Dermis blood vessel endothelial cell (primary cell): Measurements from ENCODE around the gene JMJD7. TPM values are rescaled to one million over a fixed set of nuclear protein-coding genes. Genes with fewer than 3 reads are reported as not detected.

Experiments used
- DNase-seq: peaks from one replicate; pipeline ENCODE4 v3.0.0; 2010
- total RNA-seq: library from RNA; depleted of rRNA; stranded (reverse); fragments of >200 nt; gene quantifications from 2 replicates; pipeline ENCODE4 v1.2.3, GENCODE V29; 2014

JMJD7 gene
- total RNA-seq, 1 donor from 2014 or later: 4.1 TPM

DNA sequence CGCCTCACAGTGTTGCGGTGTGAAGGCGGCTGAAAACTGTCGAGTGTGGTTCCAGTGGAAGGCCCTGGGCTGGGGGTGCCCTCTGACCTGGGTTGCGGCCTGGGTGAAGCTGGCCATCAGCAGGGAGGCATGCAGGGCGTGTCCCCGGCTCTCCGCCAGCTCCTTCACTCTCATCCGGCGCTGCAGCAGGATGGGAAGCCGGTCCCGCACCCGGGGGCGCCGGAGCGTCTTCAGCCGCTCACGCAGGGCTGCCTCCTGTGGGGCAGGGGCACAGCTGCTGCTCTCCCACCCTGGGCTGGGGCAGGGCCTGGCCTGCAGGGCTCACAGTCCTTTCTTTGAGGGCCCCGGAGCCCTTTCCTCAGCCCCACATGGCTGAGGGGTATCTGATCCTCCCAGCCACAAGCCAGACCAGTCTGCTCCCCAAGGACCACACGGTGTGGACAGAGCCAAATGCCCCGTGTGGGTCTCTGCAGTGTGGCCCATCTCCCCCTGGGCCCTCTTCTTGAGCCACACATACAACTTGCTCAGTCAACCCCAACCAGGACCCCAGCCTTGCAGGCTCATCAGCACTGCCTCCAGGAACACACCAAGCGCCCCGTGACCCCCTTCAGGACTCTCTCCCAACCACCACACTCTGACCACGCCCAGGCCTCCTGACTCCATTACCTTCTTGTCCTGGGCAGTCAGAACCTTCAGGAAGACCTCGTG, 39.1 kb downstream of the JMJD7 start:
- no peak for DNase-seq

DNA sequence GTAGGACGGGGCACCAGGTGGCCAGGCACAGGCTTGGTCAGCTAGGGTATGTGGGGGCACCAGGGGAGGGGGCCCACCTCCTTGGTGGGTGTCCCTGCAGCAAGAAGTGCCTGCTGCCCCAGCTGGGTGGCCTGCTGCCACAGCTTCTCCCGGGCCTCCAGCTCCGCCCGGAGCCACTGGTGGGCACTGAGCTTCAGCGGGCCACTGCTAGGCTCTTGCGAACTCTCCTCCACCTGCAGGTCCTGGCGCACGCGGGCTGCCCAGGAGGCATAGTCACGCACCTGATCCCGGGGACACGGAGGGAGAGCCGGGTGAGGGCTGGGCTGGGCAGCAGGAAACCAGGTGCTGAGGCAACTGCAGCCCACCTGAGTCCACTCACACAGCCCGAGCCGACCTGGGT, 40.4 kb downstream of the JMJD7 start:
- DNase-seq: no peak

DNA sequence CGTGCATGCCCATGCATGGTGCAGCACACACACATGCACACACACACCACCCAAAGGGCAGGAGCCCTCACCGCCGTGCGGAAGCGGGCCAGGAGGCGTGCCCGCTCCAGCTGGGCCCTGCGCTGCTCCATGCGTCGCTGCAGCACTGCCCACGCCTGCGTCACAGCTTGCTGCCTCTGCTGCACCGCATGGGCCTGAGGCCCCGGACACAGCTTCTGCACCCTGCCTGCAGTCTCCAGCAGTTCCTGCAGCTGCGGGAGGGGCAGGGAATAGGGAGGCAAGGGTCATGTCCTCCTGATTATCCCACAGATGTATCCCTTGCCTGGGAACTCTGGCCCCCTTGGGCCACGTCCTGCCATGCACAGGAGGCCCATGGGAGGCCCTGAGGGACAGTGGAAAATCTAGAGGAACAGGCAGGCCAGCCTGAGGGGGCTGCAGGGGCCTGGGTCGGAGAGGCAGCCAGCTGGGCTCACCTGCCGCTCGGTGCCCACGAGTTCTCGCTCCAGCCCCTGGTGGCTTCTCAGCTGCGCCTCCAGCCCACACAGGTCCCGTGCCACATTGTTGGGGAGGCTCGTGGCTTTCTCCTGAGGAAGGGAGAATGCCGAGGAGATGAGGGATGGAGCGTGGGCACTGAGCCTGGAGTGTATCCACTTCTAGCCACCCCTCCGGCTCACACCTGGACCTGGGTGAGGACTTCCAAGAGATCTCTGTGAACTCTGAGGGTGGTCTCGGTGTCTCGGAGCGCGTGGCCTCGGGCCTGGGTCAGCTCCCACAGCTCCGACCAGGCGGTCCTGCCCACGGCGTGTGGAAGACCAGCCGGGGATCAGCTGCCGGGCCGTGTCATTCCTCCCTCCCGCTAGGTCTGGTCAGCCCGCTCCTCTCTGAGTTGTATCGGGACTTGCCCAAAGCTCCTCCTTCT, 42.1 kb downstream of the JMJD7 start:
- DNase-seq: no peak

DNA sequence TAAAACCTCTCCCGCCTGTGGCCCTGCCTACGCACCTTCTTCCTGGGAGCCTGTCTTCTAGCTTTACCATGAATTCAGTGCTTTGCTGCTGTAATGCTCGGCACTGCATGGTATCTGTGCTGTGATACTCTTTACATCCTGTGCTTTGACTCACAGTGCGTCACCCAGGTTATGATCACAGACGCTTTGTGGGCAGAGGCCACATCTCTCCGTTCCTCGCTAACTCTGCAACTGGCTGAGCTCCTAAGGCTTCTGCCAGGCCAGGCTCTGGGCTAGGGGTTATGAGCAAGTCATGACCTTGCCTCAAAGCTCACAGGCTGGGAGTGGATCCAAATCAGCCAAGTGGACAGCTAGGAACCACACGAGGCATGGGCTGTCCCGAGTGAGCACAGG, 42.8 kb downstream of the JMJD7 start:
- DNase-seq: no peak

DNA sequence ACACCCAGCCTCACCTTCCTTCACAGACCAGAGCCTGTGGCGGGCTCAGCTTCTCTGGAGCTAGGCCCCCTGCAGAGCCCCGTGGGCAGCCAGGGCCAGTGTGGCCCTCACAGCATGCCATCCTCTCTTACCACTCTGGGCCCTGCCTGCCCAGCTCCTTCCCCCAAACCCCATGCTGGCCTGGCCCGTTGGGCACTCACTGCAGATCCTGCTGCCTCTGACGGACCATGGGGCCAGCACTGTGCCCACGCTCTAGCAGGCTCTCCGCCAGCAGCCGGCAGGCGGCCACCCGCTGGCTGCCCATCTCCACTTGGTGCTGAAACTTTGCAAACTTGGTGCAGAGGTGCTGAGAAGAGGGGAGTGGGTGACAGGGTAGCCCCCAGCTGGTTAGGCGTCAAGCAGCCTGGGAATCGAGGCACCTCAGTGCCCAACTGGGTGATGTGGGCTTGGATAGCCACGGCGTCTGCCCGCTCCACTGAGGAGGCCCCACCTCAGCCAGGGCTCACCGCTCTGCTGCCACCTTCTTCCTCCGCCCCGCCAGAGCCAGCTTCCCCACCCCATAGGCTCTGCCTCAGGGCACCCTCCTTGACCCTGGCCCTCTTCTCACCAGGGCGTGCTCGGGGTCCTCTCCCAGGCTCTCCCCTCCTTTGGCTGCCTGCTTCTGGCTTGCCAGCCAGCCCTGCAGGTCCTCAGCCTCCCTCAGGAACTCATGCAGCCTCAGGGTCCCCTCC, 43.4 kb downstream of the JMJD7 start:
- DNase-seq: no peak

DNA sequence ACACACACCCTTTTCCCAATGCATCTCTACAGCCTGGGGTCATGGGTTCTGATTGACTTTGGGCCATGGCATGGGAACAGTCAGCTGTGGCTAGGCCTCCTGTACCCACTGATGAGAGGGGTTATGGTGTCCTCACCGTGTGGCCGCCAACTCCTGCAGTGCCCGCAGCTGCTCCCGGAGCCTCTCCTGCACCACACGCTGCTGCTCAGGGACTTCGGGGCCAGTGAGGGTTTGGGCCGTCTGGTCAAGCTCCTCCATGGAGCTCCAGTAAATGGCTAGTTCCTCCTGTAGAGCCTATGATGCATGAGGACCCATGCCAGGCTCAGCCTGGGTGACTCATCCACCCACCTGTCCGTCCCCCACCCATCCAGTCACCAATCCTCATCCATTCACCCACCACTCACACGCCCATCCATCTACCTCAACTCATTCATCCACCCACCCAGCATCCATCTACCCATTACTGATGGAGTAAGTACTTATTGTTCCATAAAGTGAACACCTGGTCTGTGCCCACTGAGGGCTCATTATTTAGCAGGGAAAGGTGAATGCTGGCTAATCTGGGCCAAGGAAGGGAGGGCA, 44.4 kb downstream of the JMJD7 start:
- no peak for DNase-seq

DNA sequence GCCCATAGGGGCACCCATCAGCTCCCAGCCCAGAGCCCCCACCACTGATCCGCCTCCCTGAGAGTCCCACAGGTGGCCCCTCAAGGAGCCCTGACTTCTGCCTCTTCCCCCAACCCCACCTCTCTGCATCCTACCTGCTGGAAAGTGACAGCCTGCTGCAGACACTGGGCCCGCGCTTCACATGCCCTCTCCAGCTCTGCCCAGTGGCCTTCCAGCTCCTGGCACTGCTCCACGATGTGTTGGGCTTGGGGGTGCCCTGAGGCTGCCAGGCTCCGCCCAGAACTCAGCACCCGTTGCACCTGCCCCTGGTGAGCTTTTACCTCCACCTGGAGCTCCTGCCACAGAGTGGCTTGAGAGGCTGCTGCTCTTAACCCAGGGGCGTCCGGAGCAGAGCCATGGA, 45.8 kb downstream of the JMJD7 start:
- DNase-seq: no peak

DNA sequence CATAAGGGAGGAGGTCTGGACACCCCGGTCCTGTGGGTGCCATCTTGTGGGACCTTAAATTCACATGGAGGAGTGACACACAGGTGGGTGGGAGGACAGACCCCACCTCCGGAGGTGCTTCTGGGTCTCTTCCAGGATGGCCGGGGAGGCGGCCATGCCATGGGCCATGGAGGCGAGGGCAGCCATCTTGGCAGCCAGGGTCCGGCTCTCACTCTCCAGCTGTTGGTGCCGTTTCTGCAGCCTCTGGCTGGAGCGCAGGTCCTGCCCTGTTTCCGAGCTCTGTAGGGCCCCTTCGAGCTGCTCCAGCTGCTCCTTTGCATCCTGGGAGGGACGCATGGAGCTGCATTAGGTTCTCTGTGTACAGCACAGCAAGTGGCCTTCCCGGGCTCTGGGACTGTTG, 46.8 kb downstream of the JMJD7 start:
- DNase-seq: no peak

DNA sequence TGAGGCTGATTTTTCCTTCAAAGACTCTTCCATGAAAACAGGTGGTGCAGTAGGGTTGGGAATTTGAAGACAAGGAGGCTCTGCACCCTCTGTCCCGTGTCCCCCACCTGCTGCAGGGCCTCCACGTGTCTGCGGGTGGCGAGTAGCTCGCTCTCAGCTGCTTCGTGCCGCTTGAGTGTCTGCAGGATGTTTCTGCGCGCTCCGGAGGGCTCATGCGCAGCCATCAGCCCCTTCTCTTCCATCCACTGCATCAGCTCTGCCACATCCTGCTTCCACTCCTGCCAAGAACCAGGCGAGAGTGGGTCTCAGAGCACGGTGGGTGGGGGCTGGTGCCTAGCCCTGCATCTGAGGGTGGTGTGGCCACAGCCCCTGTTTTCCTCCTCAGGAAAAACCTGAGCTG, 48.1 kb downstream of the JMJD7 start:
- no peak for DNase-seq

DNA sequence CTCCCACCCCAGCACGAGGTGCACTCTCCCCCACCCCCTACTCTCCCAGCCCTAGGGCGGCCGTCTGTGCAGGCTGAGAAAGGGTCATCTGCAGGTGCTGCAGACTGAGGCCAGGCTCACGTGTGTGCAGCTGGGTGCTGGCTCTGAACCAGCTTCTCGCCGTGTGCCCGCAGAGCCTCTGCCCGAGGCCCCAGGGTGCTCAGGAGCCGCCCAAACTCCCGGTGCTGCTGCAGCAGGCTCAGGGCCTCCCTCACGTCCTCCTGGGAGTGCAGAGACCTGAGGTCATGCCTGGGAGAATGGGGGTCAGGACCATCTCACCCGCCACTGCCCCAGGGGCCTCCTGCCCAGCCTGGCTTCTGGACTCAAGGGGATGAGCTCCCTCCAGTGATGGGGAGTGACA, 48.8 kb downstream of the JMJD7 start:
- DNase-seq: no peak

DNA sequence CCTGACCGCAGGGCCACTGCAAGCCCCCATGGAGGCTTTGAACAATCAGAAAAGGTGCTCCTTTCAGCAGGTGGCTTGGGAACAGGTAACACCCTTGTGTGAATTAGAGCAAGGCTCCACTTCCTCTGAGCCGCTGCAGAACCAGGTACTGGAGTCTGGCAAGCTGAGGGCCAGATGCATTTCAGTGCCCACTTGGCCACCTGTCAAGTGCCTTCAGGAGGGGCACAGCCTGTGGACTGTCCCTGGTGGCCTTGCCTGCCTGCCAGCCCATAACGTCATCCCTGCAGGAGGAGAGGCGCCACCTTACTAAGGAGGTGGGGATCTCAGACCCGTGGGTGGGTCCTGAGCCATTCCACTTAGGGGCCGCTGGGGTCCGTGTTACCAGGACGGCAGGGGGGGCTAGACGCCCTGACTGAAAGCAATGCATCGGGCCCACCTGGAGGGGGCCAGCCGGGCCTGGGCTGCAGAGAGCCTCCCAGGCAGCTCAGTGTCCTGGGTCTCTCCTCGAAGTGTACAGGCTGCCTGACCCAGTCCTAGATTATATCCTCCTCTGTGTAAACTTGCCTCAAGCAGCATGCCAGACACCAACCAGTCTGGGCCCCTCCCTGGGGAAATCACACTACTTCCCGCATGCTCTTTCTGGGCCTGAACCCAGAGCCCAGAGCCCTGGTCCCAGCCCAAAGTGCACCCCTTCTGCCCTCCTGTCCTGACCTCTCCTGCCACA, 49.9 kb downstream of the JMJD7 start:
- DNase-seq: no peak

DNA sequence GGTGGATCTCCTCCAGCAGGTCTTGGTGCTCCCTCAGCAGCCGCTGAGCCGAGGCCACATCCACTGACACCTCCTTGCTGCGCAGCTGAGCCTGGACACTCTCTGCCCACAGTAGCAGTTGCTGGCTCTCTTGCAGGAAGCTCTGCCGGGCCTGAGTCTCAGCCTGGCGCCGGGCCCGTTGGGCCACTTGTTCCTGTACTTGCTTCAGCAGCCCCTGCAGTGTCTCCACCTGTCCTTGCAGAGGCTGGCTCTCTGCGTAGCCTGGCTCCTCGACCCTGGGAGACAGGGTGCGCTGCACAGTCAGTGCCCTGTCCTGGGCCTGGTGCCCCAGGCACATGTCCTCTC, 50.4 kb downstream of the JMJD7 start:
- DNase-seq: no peak

DNA sequence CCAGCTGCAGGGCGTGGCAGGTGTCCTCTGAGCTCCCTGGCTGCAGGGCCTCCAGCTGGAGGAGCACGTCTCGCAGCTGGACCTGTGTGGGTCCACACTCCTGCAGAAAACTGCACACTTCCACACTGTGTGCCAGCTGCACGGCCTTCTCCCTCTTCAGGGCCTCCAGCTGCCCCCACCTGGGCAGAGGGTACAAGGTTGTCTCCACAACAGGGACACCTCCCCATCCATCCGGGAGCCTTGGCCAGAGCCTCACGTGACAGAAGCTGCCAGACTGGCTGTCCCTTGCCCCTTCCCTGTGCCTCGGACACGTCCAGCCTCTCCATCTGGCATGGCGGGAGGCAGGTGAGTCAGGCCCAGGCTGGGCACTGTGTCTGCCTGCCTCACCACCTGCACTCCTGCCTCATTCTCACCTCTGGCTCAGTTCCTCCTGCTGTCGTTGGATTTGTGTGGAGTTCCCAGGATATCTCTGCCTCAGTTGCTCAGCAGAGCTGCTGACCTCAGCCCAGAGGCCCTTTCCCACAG, 51.5 kb downstream of the JMJD7 start:
- DNase-seq: no peak

DNA sequence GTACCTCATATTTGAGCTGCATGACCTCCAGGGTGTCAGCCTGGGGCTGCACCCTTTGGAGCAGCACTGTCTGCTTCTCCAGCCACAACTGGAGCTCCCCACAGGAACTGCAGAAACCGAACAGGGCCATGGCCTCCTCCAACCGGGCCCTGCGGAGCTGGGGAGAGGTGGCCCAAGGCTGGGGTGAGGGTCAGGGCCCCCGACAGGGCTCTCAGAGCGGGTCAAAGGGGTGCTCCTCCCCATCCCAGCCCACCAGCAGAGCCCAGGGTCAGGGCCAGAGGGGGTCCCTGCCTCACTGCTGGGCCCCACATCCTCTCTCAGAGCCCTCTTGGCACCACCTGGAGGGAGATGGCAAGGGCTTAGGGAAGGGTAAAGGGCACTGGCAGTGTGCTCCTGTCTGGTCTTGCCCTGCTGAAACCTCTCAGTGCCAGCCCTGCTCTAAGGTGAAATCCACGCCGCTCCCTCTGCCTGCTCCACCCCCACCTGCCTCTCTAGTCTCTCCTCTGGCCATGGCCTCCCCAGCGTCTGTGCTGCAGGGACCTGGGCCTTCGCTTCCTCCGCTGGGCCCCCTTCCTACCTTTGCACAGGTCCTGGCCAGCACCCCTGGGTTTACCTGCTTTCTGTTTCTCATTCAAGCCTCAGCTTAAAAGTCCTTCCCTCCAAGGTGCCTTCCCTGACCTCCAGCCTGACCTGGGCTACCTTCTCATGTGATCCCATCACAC, 52.4 kb downstream of the JMJD7 start:
- no peak for DNase-seq

DNA sequence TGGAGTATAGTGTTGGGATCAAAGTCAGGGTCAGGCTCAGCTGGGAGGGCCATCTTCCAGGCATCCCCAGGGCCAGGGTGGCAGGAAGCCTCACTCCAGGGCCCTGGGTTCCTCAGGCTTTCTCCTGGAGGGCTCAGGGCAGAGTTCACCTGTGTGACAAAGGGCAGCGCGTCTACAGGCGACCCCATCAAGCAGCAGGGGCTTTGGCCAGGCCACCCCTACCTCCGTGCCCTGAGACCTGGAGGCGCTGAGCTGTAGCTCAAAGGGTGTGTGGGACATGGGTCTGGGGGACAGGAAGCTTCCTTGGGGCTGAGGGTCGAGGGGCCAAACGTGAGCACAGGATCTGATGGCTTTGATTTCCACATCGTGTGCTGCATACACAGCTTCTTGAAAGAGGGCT, 53.2 kb downstream of the JMJD7 start:
- DNase-seq: no peak

DNA sequence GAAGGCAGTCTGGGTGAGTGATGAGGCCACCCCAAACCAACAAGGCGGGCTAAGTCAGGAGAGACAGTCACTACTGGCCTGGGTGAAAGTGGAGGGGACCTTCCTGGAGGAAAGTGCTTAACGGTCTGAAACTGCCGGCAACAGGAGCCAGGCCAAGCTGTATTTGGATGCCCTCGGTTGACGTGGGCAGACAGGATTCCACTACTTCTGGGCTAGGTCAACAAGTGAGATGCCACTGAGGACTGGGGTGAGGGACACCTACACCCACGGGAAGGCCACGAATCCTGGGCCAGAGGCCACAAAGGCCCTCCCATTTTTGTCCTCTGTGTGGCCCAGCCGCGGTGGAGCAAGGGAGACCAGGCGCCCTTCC, 53.6 kb downstream of the JMJD7 start:
- no peak for DNase-seq

DNA sequence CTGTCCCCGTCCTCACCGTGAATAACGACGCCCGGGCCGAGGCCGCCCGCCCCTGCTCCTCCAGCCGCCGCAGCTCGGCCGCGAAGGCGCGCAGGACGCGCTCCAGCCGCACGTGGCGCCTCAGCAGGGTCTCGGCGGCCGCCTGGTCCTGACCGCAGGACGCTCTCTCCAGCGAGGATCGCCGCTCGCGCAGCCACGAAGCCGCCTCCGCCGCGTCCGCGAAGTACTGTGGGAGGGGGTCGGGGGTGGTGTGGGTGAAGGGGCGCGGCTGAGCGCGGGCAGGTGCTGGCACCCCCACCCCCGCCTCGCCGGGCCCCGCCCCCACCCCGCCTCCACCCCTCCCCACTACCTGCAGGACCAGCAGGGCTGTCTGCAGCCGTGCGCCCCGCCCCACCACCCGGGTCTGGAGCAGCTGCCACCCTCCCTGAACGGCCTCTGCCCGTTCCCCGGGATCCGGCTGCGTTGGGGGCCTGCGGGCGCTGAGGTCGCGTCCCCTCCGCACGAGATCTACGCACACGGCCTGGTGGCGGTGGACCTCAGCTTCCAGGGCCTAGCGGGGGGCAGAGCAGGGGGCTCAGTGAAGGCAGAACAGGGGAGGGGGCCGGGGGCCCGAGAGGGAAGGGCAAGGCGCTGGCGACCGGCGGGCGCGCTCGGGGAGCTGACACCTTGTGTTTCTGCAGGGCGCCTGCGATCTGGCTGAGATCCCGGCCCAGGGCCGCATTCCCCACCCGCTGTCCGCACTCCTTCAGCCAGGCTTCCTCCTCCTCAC, 54.2 kb downstream of the JMJD7 start:
- DNase-seq: no peak

DNA sequence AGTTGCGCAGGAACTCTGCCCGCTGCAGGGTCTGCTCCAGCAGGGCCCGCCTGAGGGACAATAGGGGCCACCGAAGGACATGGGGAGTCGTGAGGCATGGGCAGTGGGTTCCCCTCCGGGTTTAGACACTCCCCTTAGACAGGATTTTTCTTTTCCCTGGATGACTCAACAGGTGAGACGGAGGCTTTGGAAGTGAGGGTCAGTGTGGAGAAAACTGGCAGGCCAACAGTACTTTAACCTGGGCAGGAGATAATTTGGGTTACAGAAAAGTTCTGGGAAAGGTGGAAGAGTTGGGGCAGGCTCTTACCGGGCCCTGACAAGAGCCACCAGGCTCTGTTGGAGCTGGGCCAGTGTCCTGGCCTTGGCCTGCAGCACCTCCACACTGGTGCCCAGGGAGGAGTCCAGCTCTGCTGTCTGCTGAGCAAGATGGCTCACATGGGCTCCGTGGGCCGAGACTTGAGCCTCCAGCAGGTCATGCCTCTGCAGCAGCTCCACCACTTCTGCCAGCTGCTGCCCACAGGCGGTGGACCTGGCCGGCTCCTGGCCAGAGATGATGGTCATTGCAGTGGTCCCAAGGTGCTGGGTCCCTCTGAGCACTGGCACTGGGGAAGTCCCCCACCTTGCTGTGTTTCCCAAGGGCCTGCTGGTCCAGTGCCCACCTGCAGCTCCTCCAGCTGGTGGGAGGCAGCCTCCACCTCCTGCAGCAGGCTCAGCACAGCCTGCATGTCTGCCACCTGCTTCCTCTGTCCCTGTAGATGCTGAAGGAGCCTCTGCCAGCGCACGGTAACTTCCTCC, 55.0 kb downstream of the JMJD7 start:
- DNase-seq: no peak

DNA sequence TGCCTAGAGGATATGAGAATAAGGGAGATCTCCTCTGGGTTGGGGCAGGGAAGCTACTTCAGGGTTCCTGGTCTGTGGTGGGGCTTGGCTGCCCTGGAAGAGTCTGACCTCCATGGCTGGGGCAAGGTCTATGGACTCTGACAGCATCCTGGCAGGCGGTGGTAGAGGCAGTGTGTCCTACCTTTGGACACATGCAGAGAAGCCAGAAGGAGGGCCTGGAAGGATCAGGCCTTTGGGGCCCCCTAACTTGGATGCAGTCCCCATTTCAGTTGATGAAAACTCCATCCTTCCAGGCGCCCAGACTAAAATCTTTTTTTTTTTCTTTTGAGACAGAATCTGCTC, 55.6 kb downstream of the JMJD7 start:
- DNase-seq: no peak

DNA sequence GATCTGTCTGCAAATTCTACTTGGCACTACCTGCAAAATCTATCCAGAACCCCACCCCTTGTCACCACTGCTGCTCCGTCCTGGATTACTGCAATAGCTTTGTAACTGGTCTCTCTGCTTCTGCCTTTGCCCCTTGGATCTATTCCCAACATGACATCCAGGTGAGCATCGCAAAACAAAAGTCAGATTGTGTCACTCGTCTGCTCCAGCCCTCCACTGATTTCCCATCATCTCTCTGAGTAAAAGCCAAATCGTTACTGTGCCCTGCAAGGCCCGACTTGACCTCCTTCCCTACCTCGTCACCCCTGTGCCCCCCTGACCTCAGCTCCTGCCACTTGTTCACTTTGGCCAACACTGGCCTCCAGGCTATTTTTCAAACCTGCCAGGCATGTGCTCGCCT, 56.6 kb downstream of the JMJD7 start:
- DNase-seq: no peak
